ENCODE data around the gene TMEM9. TPM values are rescaled to one million over a fixed set of nuclear protein-coding genes. Genes with fewer than 3 reads are reported as not detected.

The TMEM9 gene
- total RNA-seq, 1 experiment from 2014 or later = 27.1 TPM

DNA sequence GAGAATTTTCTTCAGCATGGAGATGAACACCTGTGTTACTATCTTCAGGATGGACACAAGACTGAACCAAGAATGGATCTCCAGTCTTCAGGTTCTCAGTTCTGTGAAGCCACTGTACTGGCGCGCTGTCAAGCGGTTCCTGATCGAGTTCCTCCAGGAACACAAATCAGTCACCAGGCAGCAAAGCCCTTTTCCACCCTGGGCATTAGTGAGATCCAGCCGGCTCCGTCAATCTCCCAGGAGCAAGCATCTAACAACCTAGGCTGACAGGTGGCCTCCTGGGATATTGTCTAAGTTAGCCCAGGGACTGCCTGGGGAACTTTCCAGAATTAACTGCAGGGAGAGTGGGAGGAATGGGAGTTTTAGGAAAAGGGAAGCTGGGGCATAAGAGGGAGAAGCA lies 26.6 kb upstream of the TMEM9 start:
- H2AFZ ChIP-seq (ENCODE audit: low read length) = no peak overlapping the region
- no peak overlapping the region for H3K27ac ChIP-seq (ENCODE audit: low read length)
- no peak overlapping the region for H3K4me3 ChIP-seq (ENCODE audit: low read length)
- no peaks in the 10 kb centered on the region for H3K9me3 ChIP-seq (ENCODE audit: low read length)
- no peak overlapping the region for H3K9ac ChIP-seq (ENCODE audit: low read length)
- H3K9me2 ChIP-seq (replicated peaks; ENCODE audit: insufficient read depth, low read length) = no peaks in the 10 kb centered on the region
- no peak for DNase-seq
- peaks cover 12% of the 10 kb centered on the region for H3K4me1 ChIP-seq (ENCODE audit: low read length)
- H4K20me1 ChIP-seq (ENCODE audit: insufficient read depth, low read depth, low read length) = no peaks in the 10 kb centered on the region
- no peak overlapping the region for H3K4me2 ChIP-seq (ENCODE audit: low read depth, low read length, poor library complexity, severe bottlenecking)
- H3K27me3 ChIP-seq (ENCODE audit: low read length) = no peaks in the 10 kb centered on the region
- H3K36me3 ChIP-seq (ENCODE audit: insufficient read depth, low read length) = no peaks in the 10 kb centered on the region
- H3K79me2 ChIP-seq (ENCODE audit: low read length) = no peaks in the 10 kb centered on the region

DNA sequence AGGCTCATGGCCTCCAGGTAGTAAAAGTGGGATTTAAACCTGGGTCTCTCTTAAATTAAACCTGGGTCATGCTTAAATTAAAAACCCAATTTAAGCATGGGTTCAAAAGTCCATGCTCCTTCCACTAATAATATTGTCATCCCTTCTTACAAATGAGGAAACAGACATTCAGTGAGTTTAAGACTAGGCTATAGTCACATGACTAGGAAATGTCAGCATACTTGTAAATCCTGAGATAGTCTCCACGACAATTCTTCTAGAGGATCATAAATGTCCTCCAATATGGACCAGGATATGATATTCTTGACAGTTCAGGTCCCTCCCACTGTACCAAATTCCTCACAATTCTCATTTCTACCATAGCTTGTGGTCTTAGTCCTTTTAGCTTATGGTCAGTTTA lies 25.9 kb upstream of the TMEM9 start:
- Histone ChIP-seq H3K79me2 (ENCODE audit: low read length) (no peaks in the 10 kb centered on the region), H3K9me3 (ENCODE audit: low read length) (no peaks in the 10 kb centered on the region), H3K4me1 (ENCODE audit: low read length) (peaks cover 12% of the 10 kb centered on the region), H3K4me3 (ENCODE audit: low read length) (no peak overlapping the region), H3K4me2 (ENCODE audit: low read depth, low read length, poor library complexity, severe bottlenecking) (no peak overlapping the region), H3K9ac (ENCODE audit: low read length) (no peak overlapping the region), H3K36me3 (ENCODE audit: insufficient read depth, low read length) (no peaks in the 10 kb centered on the region), H3K27ac (ENCODE audit: low read length) (no peak overlapping the region), H3K9me2 (replicated peaks; ENCODE audit: insufficient read depth, low read length) (no peaks in the 10 kb centered on the region), H4K20me1 (ENCODE audit: insufficient read depth, low read depth, low read length) (no peaks in the 10 kb centered on the region), H2AFZ (ENCODE audit: low read length) (no peak overlapping the region), H3K27me3 (ENCODE audit: low read length) (no peaks in the 10 kb centered on the region)
- DNase-seq = no peak

DNA sequence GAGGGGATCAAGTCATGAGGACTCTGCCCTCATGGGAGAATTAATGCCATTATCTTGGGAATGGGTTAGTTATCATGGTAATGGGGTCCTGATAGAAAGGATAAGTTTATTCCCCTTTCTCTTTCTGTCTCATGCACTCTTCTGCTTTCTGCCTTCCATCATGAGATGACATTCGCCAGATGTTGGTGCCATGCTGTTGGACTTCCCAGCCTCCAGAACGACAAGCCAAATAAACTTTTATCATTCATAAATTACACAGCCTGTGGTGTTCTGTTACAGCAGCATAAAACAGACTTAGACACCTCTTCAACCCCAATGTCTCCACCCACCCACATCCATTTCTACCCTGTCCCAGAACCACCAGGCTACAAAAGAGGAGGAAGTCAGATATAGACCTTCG lies 24.4 kb upstream of the TMEM9 start:
- peaks cover 12% of the 10 kb centered on the region for H3K4me1 ChIP-seq (ENCODE audit: low read length)
- no peak overlapping the region for H3K4me3 ChIP-seq (ENCODE audit: low read length)
- no peaks in the 10 kb centered on the region for H3K9me3 ChIP-seq (ENCODE audit: low read length)
- no peak overlapping the region for H3K9ac ChIP-seq (ENCODE audit: low read length)
- no peak overlapping the region for H3K27ac ChIP-seq (ENCODE audit: low read length)
- no peaks in the 10 kb centered on the region for H3K9me2 ChIP-seq (replicated peaks; ENCODE audit: insufficient read depth, low read length)
- H3K36me3 ChIP-seq (ENCODE audit: insufficient read depth, low read length) = no peaks in the 10 kb centered on the region
- H3K79me2 ChIP-seq (ENCODE audit: low read length) = no peaks in the 10 kb centered on the region
- no peaks in the 10 kb centered on the region for H3K27me3 ChIP-seq (ENCODE audit: low read length)
- DNase-seq = no peak
- H2AFZ ChIP-seq (ENCODE audit: low read length) = no peak overlapping the region
- H3K4me2 ChIP-seq (ENCODE audit: low read depth, low read length, poor library complexity, severe bottlenecking) = no peak overlapping the region
- H4K20me1 ChIP-seq (ENCODE audit: insufficient read depth, low read depth, low read length) = no peaks in the 10 kb centered on the region

DNA sequence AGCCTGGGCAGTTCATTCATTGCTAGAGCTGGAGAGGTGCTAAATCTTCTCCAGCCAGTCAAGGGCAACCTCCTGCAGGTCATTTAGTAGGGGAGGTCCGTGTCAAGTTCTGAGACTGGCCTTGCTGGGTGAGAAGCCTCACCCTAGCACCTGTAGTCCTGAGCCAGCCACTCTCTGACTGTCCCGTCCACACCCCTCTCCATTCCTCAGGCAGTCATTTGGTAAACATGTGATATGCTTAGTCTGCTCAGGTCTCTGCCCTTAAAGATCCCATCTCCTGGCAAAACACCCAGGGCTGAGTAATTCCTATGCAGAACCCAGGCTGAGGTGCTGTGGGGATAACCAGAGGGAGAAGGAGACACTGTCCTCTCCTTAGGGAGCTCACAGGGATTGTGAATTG lies 22.7 kb upstream of the TMEM9 start:
- no peak for DNase-seq
- no peak overlapping the region for H3K27ac ChIP-seq (ENCODE audit: low read length)
- H3K4me2 ChIP-seq (ENCODE audit: low read depth, low read length, poor library complexity, severe bottlenecking) = no peak overlapping the region
- no peaks in the 10 kb centered on the region for H3K27me3 ChIP-seq (ENCODE audit: low read length)
- no peaks in the 10 kb centered on the region for H3K79me2 ChIP-seq (ENCODE audit: low read length)
- H3K9me2 ChIP-seq (replicated peaks; ENCODE audit: insufficient read depth, low read length) = no peaks in the 10 kb centered on the region
- H3K9ac ChIP-seq (ENCODE audit: low read length) = no peak overlapping the region
- H3K36me3 ChIP-seq (ENCODE audit: insufficient read depth, low read length) = no peaks in the 10 kb centered on the region
- peaks cover 10% of the 10 kb centered on the region for H3K4me1 ChIP-seq (ENCODE audit: low read length)
- H2AFZ ChIP-seq (ENCODE audit: low read length) = no peak overlapping the region
- H3K4me3 ChIP-seq (ENCODE audit: low read length) = no peak overlapping the region
- no peaks in the 10 kb centered on the region for H3K9me3 ChIP-seq (ENCODE audit: low read length)
- no peaks in the 10 kb centered on the region for H4K20me1 ChIP-seq (ENCODE audit: insufficient read depth, low read depth, low read length)

DNA sequence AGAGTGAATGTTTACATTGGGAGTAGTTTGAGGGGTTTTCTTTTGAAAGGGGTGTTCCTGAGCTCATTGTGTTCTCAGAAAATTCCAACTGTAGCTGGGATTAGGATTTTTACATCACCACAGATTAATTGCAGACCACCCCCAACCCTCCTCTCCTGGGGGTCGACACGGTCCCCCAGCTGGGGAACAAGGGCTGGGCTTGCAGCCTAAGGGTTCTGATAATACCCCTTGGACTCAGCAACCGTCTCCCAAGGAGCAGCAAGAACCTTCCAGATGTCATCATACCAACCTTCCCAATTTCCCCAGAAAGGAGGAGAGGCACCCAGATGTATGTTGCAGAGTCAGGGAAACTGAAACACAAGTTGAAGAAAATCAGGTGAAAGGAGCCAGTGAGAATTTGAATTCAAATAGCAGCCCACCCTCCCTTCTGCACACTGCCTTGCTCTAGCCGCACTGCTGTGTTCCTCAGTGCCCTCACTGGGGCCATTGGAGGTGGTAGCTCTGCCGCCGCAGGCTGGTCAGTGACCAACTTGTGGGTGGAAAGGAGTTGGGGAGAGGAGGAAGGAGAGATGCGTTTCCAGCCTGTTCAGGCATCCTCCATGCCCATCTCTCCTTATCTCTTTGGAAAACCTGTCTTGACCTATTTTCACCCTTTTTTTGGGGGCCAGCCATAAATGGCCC lies 21.7 kb upstream of the TMEM9 start:
- no peak overlapping the region for H3K9ac ChIP-seq (ENCODE audit: low read length)
- no peaks in the 10 kb centered on the region for H3K27me3 ChIP-seq (ENCODE audit: low read length)
- H3K79me2 ChIP-seq (ENCODE audit: low read length) = no peaks in the 10 kb centered on the region
- no peak overlapping the region for H3K27ac ChIP-seq (ENCODE audit: low read length)
- H3K36me3 ChIP-seq (ENCODE audit: insufficient read depth, low read length) = no peaks in the 10 kb centered on the region
- H2AFZ ChIP-seq (ENCODE audit: low read length) = no peak overlapping the region
- H3K9me3 ChIP-seq (ENCODE audit: low read length) = no peaks in the 10 kb centered on the region
- no peak overlapping the region for H3K4me3 ChIP-seq (ENCODE audit: low read length)
- no peaks in the 10 kb centered on the region for H3K9me2 ChIP-seq (replicated peaks; ENCODE audit: insufficient read depth, low read length)
- DNase-seq = no peak
- H3K4me1 ChIP-seq (ENCODE audit: low read length) = peaks cover 8% of the 10 kb centered on the region
- H3K4me2 ChIP-seq (ENCODE audit: low read depth, low read length, poor library complexity, severe bottlenecking) = no peak overlapping the region
- H4K20me1 ChIP-seq (ENCODE audit: insufficient read depth, low read depth, low read length) = no peaks in the 10 kb centered on the region

DNA sequence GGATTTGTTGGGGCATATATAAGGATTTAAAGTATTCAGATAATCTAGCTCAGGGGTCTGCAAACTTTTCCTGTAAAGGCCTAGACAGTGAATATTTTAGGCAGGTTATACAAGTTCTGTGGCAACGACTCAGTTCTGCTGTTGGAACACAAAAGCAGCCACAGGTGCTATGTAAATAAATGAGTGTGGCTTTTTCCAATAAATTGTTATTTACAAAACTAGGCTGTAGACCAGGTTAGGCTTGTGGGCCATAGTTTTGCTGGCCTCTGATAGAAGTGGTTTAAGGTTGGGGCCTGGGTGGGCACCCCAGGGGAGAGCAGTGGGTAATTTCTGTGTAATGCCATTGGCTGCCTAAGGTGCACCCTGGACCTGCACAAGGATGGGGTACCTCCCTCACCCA lies 19.5 kb upstream of the TMEM9 start:
- no peaks in the 10 kb centered on the region for H4K20me1 ChIP-seq (ENCODE audit: insufficient read depth, low read depth, low read length)
- no peak for DNase-seq
- no peaks in the 10 kb centered on the region for H3K9me2 ChIP-seq (replicated peaks; ENCODE audit: insufficient read depth, low read length)
- H3K4me3 ChIP-seq (ENCODE audit: low read length) = no peak overlapping the region
- no peak overlapping the region for H3K9ac ChIP-seq (ENCODE audit: low read length)
- no peak overlapping the region for H3K27ac ChIP-seq (ENCODE audit: low read length)
- H2AFZ ChIP-seq (ENCODE audit: low read length) = no peak overlapping the region
- no peaks in the 10 kb centered on the region for H3K79me2 ChIP-seq (ENCODE audit: low read length)
- H3K4me2 ChIP-seq (ENCODE audit: low read depth, low read length, poor library complexity, severe bottlenecking) = no peak overlapping the region
- H3K27me3 ChIP-seq (ENCODE audit: low read length) = no peaks in the 10 kb centered on the region
- no peaks in the 10 kb centered on the region for H3K36me3 ChIP-seq (ENCODE audit: insufficient read depth, low read length)
- H3K9me3 ChIP-seq (ENCODE audit: low read length) = no peaks in the 10 kb centered on the region
- peaks cover 14% of the 10 kb centered on the region for H3K4me1 ChIP-seq (ENCODE audit: low read length)

DNA sequence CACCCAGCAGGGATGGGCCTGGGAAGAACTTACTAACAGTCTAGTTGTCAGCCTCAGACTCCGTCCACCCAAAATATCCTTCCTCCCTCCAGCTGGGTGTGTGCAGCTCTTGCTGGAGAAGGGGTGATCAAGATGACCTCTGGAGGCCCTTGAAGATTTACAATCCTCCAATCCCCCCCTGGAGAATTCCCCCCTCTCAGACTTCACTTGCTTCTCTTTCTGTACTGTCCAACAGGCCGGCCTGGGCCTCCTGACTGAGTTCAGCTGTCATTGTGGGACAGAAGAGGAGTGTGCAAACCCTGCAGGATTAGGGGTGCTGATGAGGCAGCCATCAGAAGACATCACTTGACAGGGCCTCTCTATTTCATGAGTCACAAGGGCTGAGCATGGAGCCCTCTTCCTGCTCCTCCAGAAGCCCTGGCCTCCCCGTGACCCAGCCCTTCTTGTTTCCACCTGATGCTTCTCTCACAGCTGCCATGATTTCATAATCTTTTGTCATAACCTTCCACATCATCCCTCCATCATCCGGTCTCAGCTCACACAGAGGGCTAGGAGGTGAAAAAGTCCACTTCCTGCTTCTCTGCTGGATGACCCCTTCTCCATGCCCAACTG lies 18.8 kb upstream of the TMEM9 start:
- Histone ChIP-seq H3K9ac (ENCODE audit: low read length) (no peak overlapping the region), H3K4me3 (ENCODE audit: low read length) (no peak overlapping the region), H3K9me3 (ENCODE audit: low read length) (no peaks in the 10 kb centered on the region), H3K9me2 (replicated peaks; ENCODE audit: insufficient read depth, low read length) (no peaks in the 10 kb centered on the region), H2AFZ (ENCODE audit: low read length) (no peak overlapping the region), H3K4me1 (ENCODE audit: low read length) (peaks cover 14% of the 10 kb centered on the region), H3K27ac (ENCODE audit: low read length) (no peak overlapping the region), H4K20me1 (ENCODE audit: insufficient read depth, low read depth, low read length) (no peaks in the 10 kb centered on the region), H3K4me2 (ENCODE audit: low read depth, low read length, poor library complexity, severe bottlenecking) (no peak overlapping the region), H3K79me2 (ENCODE audit: low read length) (no peaks in the 10 kb centered on the region), H3K27me3 (ENCODE audit: low read length) (no peaks in the 10 kb centered on the region), H3K36me3 (ENCODE audit: insufficient read depth, low read length) (no peaks in the 10 kb centered on the region)
- DNase-seq = no peak

DNA sequence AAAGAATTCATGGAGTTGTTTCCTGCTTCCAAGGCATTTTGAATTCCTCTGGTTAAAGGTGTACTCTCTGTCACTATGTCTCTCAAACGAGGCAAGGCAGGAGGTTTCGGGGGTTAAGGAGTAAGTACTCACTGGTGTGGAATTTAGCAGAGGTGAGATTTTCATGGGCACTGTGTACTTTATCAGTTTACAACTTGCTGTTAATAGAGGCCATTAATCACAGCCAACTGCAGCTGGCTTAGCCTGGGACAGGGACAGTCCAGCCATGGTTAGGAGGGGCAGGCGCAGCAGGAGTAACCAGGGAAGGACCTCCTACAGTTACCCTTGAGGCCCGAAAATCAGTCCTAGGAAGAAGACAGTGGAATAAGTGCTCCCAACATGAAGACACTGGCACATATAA lies 18.1 kb upstream of the TMEM9 start:
- Histone ChIP-seq H3K79me2 (ENCODE audit: low read length) (no peaks in the 10 kb centered on the region), H3K4me2 (ENCODE audit: low read depth, low read length, poor library complexity, severe bottlenecking) (no peak overlapping the region), H2AFZ (ENCODE audit: low read length) (no peak overlapping the region), H3K27ac (ENCODE audit: low read length) (no peak overlapping the region), H3K9me3 (ENCODE audit: low read length) (no peaks in the 10 kb centered on the region), H3K9me2 (replicated peaks; ENCODE audit: insufficient read depth, low read length) (no peaks in the 10 kb centered on the region), H3K9ac (ENCODE audit: low read length) (no peak overlapping the region), H3K36me3 (ENCODE audit: insufficient read depth, low read length) (no peaks in the 10 kb centered on the region), H4K20me1 (ENCODE audit: insufficient read depth, low read depth, low read length) (no peaks in the 10 kb centered on the region), H3K27me3 (ENCODE audit: low read length) (no peaks in the 10 kb centered on the region), H3K4me1 (ENCODE audit: low read length) (peaks cover 14% of the 10 kb centered on the region), H3K4me3 (ENCODE audit: low read length) (no peak overlapping the region)
- no peak for DNase-seq
